ENCODE data around the gene MON1A.
"Not testable (repeated sequence)": the region's sequence is repeated elsewhere in the genome, so short reads cannot be mapped to it uniquely, and the experiment has no call there.

MON1A gene, protein sequence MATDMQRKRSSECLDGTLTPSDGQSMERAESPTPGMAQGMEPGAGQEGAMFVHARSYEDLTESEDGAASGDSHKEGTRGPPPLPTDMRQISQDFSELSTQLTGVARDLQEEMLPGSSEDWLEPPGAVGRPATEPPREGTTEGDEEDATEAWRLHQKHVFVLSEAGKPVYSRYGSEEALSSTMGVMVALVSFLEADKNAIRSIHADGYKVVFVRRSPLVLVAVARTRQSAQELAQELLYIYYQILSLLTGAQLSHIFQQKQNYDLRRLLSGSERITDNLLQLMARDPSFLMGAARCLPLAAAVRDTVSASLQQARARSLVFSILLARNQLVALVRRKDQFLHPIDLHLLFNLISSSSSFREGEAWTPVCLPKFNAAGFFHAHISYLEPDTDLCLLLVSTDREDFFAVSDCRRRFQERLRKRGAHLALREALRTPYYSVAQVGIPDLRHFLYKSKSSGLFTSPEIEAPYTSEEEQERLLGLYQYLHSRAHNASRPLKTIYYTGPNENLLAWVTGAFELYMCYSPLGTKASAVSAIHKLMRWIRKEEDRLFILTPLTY

DNA sequence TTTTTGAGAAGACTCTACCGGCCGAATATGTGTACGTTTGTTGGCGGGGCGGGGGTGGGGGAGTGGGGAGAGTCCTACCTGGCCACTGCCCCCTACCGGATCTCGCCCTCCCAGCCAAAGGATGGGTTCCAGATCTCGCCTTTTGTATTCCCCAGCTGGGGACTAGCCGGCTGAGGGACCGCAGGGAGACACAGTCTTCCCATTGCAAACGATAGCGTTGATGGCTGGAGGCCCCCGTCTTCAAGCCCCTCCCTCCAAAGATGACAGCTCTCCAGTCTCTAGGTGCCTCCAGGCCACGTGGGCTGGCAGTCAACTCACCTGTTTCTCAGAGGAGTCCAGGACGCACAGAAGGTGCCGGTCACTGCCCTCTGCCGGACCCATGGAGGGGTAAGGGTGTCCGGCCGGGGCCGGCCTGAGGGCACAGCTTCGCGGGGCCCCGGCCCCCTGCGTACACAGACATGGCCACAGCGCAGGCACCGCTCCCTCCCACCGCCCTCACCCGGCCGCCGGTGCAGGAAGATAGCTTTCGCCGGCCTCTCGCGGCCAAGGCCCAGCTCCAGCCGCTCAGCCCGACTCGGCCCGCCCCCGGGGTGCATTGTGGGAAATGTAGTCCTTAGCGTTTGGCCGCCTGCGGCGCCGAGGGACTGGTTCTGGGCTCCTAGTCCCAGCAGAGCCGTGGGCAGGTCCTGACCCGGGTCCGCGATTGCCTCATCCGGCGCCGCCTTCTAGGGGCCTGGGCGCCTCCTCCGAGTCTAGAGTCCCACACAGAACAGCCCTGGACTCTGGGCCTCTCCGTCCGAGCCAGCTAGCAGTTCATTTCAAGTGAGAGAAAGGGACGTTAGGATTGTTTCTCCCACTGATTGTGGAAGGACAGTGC lies at the start of gene MON1A:
Gene MON1A (minus strand): TSS at position 521 of the 877 bp plus-strand sequence. CDS start 16,465 bp downstream, outside the sequence.
- DNase-seq, result peak; percentile 89

DNA sequence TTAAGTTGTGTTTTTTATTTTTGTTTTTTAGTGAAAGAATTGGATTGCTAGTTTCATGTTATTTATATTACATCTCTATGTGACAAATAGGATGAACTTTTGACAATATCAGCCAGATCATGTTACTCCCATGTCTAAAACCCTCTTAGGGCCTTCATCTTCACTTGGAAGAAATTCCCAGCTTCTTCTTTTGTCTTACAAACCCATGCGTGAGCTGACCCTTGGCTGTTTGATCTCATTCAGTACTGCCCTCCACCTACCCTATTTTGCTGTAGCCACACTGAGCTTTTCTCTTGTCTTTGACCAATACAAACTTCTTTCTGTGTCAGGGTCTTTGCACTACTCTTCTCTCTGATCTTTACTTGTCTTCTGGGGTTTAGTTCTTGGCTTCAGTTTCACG lies 47.3 kb upstream of the MON1A start:
- DNase-seq, result no peak

DNA sequence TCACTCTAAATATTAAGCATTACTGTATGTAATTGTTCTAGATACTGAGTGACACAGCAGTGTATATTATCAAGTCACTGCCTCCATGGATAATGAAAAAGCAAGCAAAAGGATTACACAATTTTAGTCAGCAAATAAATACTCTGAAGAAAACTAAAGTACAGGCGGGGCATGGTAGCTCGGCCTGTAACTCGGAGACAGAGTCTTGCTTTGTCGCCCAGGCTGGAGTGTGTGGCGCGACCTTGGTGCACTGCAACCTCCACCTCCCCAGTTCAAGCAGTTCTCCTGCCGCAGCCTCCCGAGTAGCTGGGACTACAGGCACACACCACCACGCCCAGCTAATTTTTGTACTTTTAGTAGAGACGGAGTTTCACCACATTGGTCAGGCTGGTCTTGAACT lies 43.0 kb upstream of the MON1A start:
- DNase-seq, result no peak

DNA sequence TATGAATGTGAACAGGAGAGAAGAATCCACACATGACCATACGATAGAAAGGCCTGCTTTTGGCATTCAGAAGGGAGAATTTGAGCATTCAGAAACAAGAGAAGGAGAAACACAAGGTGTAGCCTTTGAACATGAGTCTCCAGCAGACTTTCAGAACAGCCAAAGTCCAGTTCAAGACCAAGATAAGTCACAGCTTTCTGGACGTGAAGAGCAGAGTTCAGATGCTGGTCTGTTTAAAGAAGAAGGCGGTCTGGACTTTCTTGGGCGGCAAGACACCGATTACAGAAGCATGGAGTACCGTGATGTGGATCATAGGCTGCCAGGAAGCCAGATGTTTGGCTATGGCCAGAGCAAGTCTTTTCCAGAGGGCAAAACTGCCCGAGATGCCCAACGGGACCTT lies 38.7 kb upstream of the MON1A start:
- DNase-seq, result no peak

DNA sequence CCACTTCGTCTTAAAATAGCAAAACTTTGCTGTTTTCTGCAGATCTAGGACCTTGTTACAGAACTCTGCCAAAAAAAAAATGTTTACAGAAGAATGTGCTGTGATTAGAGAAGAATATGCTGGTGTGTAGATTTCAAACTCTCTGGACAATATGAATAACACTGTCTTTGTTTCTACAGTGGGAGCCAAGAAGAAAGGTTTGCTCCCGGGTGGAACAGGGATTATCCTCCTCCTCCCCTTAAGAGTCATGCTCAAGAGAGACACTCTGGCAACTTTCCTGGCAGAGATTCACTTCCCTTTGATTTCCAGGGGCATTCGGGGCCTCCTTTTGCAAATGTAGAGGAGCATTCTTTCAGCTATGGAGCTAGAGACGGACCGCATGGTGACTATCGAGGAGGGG lies 37.7 kb upstream of the MON1A start:
- DNase-seq, result no peak

DNA sequence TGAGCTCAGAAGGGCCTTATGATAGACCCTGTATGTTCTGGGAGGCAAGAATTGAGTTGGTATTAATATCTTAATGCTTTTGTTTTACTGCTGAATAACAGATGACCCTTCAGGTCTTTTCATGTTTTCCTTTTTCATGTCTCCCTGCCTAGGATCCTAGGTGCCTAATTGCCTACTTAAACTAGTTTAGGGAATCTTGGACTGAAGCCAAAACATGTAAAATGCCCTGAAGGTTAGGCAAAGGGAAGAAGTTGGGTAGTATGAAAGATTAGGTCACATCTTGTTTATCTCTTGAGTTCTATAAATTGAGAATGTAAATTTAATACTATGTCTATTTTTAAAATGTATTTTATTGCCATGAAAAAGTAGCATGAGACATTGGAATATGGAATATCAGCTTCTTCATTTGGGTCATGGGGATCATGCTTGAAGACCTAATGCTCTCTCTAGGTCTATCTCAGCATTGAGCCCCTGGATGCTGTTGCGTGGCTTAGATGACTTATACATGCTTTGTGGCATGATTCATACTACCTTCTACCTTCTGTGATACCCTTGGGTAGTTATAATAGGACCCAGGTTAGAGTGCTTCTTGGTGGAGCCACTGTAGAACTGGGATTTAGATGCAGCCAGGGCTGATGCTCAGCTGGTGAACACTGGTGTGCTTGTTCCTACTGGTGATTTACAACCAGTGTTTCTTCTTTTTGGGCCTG lies 36.8 kb upstream of the MON1A start:
- no peak for DNase-seq

DNA sequence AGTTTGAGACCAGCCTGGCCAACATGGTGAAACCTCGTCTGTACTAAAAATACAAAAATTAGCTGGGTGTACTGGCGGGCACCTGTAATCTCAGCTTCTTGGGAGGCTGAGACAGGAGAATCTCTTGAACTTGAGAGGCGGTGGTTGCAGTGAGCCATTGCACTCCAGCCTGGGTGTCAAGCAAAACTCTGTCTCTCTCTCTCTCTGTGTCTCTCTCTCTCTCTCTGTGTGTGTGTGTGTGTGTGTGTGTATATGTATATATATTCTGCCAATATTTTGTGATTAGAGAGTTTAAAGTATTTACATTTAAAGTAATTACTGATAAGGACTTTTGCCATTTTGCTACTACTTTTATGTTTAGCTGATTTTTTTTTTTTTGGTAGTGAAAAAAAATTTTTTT lies 26.0 kb upstream of the MON1A start:
- DNase-seq, result no peak

DNA sequence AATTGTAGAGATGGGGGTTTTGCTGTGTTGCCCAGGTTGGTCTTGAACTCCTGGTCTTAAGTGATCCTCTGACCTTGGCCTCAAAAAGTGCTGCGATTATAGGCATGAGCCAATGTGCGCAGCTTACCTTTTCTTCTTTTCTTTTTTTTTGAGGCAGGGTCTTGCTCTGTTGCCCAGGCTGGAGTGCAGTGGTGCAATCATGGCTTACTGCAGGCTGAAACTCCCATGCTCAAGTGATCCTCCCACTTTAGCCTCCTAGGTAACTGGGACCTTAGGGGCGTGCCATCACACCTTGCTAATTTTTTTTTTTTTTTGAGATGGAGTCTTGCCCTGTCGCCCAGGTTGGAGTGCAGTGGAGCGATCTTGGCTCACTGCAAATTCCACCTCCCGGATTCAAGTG lies 23.3 kb upstream of the MON1A start:
- no peak for DNase-seq

DNA sequence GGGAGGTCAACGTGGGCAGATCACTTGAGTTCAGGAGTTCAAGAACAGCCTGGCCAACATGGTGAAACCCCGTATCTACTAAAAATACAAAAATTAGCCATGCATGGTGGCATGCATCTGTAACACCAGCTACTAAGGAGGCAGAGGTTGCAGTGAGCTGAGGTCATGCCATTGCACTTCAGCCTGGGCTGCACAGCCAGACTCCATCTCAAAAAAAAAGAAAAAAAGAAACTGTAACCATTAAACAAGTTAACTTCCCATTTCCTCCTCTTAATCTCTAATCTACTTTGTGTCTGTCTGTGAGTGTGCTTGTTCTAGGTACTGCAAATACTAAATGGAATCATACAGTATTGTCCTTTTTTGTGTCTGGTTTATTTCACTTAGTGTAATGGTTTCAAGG lies 13.0 kb upstream of the MON1A start:
- DNase-seq, result no peak

DNA sequence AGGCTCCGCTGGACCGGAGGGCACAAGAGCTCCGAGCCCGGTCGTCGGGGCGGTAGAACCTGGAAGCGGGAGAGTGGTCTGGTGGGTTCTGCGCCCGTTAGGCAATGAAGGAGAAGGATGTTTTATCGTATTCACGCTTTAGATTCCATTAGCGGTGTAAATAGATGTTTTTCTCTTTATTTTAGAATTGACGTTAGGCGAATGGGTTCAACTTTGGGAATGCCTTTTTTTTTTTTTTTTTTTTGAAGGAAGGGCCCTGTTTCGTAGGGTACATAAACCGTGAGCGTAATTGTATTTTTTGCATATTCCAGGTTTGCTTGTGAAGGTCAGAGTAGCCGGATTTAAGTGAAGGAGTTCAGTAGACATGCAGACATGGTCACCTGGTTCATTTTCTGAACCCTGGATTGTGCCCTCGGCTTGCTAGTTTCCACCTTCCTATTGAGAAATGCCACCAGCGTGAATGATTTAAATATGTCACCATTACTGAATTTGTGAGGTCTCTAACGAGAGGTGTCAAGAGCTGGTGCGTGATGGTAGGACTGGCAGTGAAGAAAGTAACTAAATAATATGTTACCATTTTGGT lies 11.1 kb upstream of the MON1A start:
- no peak for DNase-seq

DNA sequence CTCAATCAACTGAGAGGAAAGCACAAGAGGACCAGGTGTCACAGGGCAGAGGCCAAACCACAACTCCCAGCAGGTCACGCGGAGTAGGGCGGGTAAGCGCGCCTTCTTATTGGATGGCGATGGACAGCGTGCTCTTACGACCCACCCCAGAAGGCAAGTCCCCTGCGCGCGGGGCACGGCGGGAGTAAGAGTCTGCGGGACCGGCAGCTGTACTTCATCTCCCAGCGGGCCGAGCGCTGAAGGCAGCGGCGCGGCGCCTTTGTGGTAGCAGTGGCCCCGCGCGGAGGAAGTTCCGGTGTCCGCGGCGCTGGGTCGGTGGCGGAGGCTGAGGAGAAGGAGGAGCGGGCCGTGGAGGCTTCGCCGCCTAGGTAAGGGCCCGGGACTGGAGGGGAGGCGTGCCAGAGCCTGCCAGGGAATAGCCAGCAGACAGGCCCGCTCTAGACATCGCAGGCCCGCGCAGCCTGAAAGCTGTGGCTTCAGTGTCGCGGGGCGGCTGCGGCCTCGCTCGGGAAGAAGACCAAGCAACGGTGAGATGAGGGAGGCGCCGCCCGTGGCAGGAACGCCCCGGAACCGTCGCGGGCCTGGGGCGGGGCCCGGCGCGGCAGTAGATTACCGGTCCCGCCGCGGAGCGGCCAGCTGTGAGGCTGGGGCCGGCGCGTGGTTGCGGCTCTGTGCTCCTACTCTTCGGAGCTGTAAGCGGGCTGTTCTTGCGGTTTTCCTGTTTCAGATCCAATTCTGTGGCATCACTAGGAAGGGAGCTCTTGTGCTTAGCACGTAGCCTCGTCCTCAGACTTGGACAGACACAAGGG lies 10.5 kb upstream of the MON1A start, which contains the start of gene RBM6:
Gene RBM6 (plus strand): TSS at position 293 of the 809 bp plus-strand sequence. CDS start 22,492 bp downstream, outside the sequence.
- peak; percentile 94 for DNase-seq

DNA sequence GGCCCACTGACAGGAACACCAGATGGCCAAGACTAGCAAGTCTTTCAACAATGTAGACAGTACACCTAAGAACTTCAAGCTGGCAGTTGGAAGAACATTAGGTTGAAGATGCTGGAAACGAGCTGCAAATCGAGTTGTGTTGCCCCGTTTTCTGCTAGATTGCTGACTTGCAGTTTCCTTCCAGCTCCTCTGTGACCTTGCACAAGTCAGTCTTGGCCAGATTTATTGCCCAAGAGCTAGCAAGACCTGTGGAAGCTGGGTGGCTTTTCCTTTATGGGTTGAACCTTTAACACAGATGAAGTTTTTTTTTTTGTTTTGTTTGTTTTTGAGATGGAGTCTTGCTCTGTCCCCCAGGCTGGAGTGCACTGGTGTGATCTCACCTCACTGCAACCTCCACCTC lies 7.5 kb upstream of the MON1A start:
- no peak for DNase-seq

DNA sequence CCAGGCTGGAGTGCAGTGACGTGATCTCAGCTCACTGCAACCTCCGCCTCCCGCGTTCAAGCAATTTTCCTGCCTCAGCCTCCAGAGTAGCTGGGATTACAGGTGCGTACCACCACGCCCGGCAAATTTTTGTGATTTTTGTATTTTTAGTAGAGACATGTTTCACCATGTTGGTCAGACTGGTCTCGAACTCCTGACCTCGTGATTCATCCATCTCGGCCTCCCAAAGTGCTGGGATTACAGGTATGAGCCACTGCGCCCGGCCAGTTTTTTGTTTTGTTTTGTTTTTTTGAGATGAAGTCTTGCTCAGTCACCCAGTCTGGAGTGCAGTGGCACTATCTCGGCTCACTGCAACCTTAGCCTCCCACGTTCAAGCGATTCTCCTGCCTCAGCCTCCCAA lies 2.7 kb upstream of the MON1A start:
- not testable (repeated sequence) for DNase-seq

DNA sequence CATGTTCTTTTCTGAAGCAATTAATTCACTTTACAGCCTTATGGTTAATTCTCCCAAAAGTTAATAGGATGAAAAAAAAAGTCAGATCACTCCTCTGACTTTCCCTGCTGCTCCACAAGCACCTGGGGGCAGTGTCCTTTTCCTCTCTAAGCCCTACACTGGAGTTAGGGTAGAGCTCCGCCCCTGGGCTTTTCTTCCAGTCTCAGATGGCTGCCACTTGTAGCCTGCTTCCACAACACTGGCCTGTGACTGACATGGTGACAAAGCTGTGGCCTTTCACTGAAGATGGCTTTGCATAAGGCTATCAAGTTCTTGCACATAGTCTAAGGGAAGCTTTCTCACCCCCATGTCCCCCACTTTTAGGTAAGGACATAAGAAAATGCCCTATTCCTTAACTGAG lies 1.3 kb upstream of the MON1A start:
- DNase-seq, result no peak

DNA sequence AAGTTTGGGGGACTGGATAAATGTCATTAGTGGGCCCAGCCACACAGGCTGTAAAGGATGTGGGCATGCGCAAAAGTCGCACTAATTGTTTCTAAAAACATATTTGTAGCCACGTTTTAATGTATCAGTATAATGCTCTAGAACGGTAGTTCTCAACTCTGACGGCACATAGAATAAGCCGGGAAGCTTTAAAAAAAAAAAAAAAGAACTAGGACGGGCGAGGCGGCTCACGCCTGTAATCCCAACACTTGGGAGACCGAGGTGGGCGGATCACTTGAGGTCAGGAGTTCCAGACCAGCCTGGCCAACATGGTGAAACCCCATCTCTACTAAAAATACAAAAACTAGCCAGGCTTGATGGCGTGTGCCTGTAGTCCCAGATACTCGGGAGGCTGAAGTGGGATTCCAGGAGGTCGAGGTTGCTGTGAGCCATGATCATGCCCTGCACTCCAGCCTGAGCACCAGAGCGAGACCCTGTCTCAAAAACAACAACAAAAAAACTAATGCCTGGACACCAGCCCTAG lies 618 bp upstream of the MON1A start:
- no peak for DNase-seq

DNA sequence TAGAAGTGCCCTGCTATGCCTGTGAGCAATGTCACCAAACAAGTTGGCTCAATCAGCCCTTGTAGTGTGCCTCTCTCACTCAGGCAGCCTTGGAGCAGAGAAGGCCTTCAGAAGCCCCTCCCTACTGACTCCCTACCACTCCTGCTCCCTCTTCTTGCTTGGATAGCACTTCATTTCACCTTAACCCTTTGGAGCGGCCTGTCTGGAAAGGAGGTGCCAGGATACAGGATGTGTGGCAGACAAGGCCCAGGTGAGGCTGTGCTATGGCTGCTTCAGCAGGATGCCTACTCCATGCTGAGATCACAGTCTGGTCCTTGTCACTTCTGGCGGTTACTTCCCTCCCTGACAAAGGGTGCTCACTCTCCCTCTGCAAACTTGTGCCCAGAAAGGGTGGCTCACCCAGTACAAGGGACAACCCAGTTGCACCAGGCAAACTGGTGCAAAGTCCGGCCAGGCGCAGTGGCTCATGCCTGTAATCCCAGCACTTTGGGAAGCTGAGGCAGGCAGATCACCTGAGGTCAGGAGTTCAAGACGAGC lies 1.1 kb downstream of the MON1A start:
- no peak for DNase-seq

DNA sequence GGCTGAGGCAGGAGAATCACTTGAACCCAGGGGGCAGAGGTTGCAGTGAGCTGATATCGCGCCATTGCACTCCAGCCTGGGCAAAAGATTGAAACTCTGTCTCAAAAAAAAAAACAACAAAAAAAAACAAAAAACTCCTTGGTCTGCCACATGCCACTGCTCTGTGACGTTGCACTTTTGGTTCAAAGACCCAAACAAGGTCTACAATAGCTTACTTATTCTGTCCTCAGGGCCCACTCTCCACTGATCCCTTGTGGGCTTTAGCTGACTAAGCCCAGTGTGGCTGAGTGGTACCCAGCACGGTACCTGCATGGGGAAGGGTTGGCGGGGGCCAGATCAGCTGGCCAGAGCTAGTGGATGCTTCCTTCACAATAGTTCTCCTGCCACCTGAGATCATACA lies 1.8 kb downstream of the MON1A start:
- DNase-seq, result no peak

DNA sequence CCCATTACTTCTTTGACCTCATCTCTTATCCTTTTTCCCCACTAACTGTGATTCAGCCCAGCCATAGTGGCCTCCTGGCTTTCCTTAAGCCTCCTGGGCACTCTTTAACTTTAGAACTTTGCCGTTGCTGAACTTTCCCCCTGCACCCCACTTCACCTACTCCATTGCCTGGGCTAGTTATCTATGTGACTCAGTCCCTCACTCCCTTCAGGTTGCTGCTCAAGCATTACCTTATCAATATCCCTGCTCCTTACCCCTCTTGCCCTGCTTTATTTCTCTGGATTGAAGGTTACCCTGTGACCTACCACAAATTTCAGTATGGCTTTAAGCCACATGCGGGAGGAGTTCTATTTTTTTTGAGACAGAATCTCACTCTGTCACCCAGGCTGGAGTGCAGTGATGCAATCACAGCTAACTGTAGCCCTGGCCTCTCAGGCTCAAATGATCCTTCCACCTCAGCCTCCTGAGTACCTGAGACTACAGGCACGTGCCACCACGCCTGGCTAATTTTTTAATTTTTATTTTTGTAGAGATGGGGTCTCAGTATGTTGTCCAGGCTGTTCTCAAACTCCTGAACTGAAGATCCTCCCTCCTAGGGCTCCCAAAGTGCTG lies 3.4 kb downstream of the MON1A start:
- DNase-seq, result no peak

DNA sequence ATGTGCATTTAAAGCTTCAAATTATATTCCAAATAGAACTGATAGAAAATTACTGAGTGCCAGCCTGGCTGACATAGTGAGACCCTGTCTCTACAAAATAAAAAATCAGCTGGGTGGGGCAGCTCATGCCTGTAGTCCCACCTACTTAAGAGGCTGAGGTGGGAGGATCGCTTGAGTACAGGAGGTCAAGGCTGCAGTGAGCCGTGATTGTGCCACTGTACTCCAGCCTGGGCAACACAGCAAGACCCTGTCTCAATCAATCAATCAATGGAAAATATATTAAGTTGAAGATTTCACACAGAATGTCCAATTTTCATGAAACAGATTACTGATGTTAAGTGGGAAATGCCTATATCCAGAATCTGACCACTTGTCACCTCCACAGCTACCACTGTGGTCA lies 4.1 kb downstream of the MON1A start:
- no peak for DNase-seq

DNA sequence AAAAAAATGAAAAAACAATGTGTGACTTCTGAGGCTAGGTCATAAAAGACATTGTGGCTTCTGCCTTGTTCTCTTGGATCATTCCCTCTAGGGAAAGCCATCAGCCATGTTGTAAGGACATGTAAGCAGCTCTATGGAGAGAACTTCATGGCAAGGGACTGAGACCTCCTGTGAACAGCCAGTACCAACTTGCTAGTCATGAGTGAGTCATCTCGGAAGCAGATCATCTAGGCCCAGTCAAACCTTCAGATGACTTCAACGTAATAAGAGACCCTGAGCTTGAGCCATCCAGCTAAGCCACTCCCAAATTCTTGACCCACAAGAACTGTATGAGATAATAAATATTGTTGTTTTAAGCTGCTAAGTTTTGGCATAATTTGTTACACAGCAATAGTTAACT lies 4.9 kb downstream of the MON1A start:
- DNase-seq, result no peak
